ENCODE results near the gene LRRTM4. TPM values are rescaled to one million over a fixed set of nuclear protein-coding genes. Genes with fewer than 3 reads are reported as not detected.

LRRTM4 gene
- polyA plus RNA-seq, 1 experiment = not detected

DNA sequence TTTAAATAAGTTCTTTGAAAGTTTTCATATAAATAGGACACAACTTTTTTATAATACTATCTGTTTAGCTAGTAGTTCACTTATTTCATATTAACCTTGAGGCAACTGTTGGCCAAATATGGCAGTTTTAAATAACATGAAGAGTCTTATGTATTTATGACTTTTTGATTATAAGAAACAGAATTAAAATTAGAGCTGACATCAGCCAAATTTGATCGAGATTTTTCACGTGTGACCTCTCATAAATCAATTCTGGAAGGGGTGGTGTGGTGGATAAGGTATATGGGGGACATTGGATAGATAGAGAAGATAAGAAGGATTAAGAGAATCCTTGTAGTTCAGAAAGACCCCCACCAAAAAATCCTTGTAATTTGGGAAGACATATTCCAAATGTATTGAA is 776.6 kb downstream of the LRRTM4 start:
- ChIA-PET CTCF (no interaction called here), POLR2A (no interaction called here)
- no peak for DNase-seq (ENCODE audit: low read depth)
- TF ChIP-seq, protein P1, sequence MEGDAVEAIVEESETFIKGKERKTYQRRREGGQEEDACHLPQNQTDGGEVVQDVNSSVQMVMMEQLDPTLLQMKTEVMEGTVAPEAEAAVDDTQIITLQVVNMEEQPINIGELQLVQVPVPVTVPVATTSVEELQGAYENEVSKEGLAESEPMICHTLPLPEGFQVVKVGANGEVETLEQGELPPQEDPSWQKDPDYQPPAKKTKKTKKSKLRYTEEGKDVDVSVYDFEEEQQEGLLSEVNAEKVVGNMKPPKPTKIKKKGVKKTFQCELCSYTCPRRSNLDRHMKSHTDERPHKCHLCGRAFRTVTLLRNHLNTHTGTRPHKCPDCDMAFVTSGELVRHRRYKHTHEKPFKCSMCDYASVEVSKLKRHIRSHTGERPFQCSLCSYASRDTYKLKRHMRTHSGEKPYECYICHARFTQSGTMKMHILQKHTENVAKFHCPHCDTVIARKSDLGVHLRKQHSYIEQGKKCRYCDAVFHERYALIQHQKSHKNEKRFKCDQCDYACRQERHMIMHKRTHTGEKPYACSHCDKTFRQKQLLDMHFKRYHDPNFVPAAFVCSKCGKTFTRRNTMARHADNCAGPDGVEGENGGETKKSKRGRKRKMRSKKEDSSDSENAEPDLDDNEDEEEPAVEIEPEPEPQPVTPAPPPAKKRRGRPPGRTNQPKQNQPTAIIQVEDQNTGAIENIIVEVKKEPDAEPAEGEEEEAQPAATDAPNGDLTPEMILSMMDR (IDR thresholded peaks at IDR 0.05; ENCODE audit: insufficient read depth, low read depth, low read length) = no peak
- no peaks in the 10 kb centered on the region for H3K36me3 ChIP-seq (ENCODE audit: control insufficient read depth, insufficient read depth, low read length)
- H3K4me3 ChIP-seq (ENCODE audit: low read depth, low read length) = no peak overlapping the region
- no peaks in the 10 kb centered on the region for H3K27me3 ChIP-seq (ENCODE audit: control insufficient read depth, insufficient read depth, low read length)

DNA sequence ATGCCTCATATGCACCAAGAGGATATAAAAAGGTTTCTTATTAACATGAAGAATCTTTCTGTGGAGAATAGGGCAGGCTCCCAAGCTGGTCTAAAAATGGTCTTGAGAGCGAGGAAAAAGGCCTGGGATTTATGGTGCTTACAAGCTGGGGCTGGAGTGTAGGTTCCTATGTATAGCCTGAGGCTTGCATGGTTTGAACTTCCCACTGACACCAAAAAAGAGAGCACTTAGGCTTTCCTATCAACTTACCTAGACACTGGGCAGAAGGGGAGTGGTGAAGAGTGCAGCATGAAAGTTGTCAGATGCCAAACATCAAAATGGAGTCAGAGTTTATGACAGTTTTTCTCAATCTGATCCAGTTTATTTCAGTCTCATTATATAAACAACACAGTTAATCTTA is 784.6 kb downstream of the LRRTM4 start:
- DNase-seq (ENCODE audit: low read depth) = no peak
- ChIA-PET POLR2A (no interaction called here), CTCF (no interaction called here)

DNA sequence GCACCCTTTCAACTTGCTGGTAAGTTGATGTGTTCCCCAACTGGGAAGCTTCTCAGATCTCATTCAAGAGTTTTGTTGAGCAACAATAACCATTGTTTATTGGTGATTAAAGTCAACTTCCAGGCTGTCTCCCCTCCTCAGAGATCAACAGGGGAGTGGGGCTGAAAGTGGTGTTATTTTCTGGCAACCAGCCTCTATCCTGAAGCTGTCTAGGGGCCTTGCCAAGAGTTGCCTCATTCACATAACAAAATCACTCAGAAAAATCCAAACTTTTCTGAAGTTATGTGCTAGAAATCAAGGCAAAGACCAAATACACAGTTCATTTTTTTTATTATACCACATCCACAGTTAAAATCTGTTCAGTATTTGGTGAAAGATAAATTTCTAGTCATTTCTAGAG is 788.4 kb downstream of the LRRTM4 start:
- ChIA-PET POLR2A (no interaction called here), CTCF (no interaction called here)
- Histone ChIP-seq H3K4me3 (ENCODE audit: low read depth, low read length) (no peak overlapping the region), H3K27me3 (ENCODE audit: control insufficient read depth, insufficient read depth, low read length) (no peaks in the 10 kb centered on the region), H3K36me3 (ENCODE audit: control insufficient read depth, insufficient read depth, low read length) (no peaks in the 10 kb centered on the region)
- no peak for DNase-seq (ENCODE audit: low read depth)
- TF ChIP-seq, protein P1 (IDR thresholded peaks at IDR 0.05; ENCODE audit: insufficient read depth, low read depth, low read length) = no peak

More for the DNA sequence above, 784.6 kb downstream of the LRRTM4 start:
- Histone ChIP-seq H3K4me3 (ENCODE audit: low read depth, low read length) (no peak overlapping the region), H3K27me3 (ENCODE audit: control insufficient read depth, insufficient read depth, low read length) (no peaks in the 10 kb centered on the region), H3K36me3 (ENCODE audit: control insufficient read depth, insufficient read depth, low read length) (no peaks in the 10 kb centered on the region)
- TF ChIP-seq, protein P1 (IDR thresholded peaks at IDR 0.05; ENCODE audit: insufficient read depth, low read depth, low read length) = no peak

DNA sequence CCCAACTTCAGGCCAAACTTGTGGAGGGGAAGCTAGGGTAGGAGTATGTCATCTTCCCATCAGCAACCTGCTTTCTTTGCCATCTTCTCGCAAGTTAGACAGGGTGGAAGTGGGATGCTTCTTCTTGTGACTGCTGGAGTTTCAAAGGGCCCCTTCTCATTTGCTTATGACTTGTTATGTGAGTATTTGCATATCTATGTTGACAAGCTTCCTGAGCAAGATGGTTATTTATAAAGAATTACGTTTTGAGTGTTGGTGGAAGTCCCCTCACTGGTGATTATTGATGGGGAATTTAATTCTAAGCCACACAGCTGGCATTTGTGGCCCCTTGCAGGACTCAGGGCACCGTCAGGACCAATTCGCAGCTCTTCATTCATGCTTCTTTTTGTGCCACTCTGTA is 791.0 kb downstream of the LRRTM4 start:
- no peaks in the 10 kb centered on the region for H3K27me3 ChIP-seq (ENCODE audit: control insufficient read depth, insufficient read depth, low read length)
- ChIA-PET CTCF (no interaction called here), POLR2A (no interaction called here)
- DNase-seq (ENCODE audit: low read depth) = no peak
- H3K4me3 ChIP-seq (ENCODE audit: low read depth, low read length) = no peak overlapping the region
- TF ChIP-seq, protein P1 (IDR thresholded peaks at IDR 0.05; ENCODE audit: insufficient read depth, low read depth, low read length) = no peak
- H3K36me3 ChIP-seq (ENCODE audit: control insufficient read depth, insufficient read depth, low read length) = no peaks in the 10 kb centered on the region

DNA sequence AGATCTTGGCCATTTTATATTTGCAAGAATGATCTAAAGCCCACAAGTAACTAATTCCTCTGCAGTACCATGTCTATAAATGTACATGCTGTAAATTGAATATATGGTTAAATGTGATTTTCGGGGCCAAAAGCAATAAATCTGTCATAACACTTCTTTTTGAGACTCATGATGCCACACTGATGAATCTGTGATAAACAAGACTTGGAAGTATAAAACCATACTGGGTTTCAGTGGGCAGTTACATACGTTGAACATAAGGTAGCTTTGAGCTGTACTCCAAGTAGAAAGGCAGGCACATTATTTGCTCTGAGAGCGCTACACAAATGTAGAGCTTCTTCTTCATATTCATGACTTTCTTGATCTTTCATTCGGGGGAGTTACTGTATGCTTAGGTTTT is 792.2 kb downstream of the LRRTM4 start:
- no peak overlapping the region for H3K4me3 ChIP-seq (ENCODE audit: low read depth, low read length)
- TF ChIP-seq, protein P1 (IDR thresholded peaks at IDR 0.05; ENCODE audit: insufficient read depth, low read depth, low read length) = no peak
- H3K27me3 ChIP-seq (ENCODE audit: control insufficient read depth, insufficient read depth, low read length) = no peaks in the 10 kb centered on the region
- ChIA-PET CTCF (no interaction called here), POLR2A (no interaction called here)
- H3K36me3 ChIP-seq (ENCODE audit: control insufficient read depth, insufficient read depth, low read length) = no peaks in the 10 kb centered on the region
- DNase-seq (ENCODE audit: low read depth) = no peak

All from BJ (cell line).